D341Med (cell line): Measurements from ENCODE around the gene CEP120.
A peak's percentile ranks its signal among the peaks of the same experiment; 100 is the strongest.
"Not testable (repeated sequence)": the region's sequence is repeated elsewhere in the genome, so short reads cannot be mapped to it uniquely, and the experiment has no call there.

Experiments
- DNase-seq: peaks from one replicate; pipeline ENCODE4 v3.0.0; 2012; ENCODE audit warnings: low spot score

Gene CEP120

GRCh38 chr5:123423278-123424149 is at the start of gene CEP120:
Gene CEP120 (minus strand): TSS chr5:123423403. CDS start chr5:123422998, 405 bp downstream.
- peak; percentile 92 for DNase-seq

GRCh38 chr5:123472150-123472924 is 49.1 kb upstream of the CEP120 start:
- no peak for DNase-seq

DNA sequence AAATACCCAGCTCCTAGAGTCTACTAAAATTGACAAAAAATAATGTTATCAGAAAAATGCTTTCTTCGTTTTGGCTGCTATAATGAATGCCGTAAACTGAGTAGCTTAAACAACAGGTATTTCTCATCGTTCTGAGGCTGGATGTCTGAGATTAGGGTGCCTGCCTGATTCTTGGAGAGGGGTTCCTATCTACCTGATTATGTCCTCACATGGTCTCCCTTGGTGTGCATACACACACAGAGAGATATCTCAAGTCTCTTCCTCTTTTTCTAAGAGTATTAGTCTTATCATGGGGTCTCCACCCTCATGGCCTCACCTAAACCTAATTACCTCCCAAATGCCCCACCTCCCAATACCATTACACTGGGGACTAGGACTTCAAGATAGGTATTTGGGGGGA is 48.2 kb upstream of the CEP120 start:
- no peak for DNase-seq

GRCh38 chr5:123466839-123467238 is 43.6 kb upstream of the CEP120 start:
- DNase-seq: not testable (repeated sequence)

- DNase-seq: no peak
Measured at GRCh38 chr5:123460296-123460729, 37.1 kb upstream of the CEP120 start.

- not testable (repeated sequence) for DNase-seq
Measured at GRCh38 chr5:123458994-123459393, 35.8 kb upstream of the CEP120 start.

- DNase-seq: no peak
Measured at GRCh38 chr5:123456242-123456641, 33.0 kb upstream of the CEP120 start.

DNA sequence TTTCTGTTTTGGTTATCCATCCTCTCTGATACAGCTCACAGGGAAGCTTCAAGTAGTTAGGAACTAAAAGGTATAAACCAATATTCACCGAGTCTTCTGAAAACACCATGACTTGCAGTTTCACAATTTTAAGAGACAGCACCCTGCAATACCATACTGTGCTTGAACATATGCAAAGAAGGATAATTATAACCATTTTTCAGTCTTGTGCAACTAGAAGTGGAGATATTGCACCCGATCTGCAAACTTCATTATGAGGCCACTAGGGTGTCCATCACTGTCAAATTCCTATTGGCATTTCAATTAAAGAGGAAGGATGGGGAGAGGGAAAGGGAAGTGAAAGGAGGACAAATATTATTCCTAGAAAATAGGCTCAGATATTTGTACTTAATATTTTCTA is 32.4 kb upstream of the CEP120 start:
- no peak for DNase-seq

GRCh38 chr5:123455095-123455494 is 31.9 kb upstream of the CEP120 start:
- peak; percentile 50 for DNase-seq

GRCh38 chr5:123454259-123454911 is 31.2 kb upstream of the CEP120 start:
- DNase-seq: peak; percentile 33

DNA sequence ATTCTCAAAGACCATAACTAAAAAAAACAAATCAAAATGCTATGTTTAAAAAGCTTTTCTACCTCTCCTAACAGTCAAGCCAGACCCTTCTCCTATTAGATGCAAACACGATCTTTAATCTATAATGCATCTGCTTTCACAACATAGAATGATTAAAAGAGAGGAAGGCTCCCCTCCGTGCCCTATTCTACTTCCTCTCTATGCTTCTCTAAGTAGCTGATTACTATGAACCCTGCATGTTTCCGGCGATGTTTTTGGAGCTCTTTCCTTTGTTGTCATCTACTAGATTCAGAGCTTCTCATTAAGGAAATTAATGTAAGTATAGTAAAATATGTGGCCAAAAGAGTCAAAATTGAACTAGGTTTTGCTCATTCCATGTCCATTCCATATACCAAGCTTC is 29.2 kb upstream of the CEP120 start:
- no peak for DNase-seq

- DNase-seq: peak; percentile 62
Measured at GRCh38 chr5:123451047-123451446, 27.8 kb upstream of the CEP120 start.

- no peak for DNase-seq
Measured at GRCh38 chr5:123450640-123451039, 27.4 kb upstream of the CEP120 start.

DNA sequence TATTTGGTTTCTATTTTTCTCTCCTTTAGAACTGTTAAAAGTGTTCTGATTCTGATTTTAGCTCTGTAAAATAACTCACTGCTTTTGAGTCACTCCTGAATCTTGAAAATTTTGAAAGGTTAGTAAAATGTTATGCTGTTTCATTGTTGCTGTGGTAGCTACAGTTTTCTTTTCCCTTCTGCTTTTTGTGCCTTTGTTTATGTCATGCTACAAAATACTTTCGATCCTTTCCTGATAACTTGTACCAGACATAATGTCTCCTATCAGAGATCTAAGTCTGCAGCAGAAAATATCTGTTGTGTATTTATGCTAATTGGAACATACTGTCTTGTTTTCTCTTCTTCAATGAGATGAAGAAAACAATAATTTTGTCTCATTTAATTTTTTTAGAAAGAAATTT is 26.9 kb upstream of the CEP120 start:
- no peak for DNase-seq

- DNase-seq: no peak
Measured at GRCh38 chr5:123449424-123449974, 26.3 kb upstream of the CEP120 start.

DNA sequence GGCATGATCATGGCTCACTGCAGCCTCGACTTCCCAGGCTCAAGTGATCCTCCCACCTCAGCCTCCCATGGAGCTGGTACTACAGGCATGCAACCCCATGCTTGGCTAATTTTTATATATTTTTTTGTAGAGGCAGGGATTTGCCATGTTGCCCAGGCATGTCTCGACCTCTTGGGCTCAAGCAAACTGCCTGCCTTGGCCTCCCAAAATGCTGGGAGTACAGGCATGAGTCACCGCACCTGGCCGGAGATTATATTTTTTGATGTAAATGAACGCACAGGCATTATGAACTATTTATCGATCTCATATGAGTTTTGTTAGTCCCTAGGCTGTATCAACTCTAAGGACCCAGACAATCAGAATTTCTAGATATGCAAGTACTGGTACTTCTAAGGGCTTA is 25.5 kb upstream of the CEP120 start:
- no peak for DNase-seq

DNA sequence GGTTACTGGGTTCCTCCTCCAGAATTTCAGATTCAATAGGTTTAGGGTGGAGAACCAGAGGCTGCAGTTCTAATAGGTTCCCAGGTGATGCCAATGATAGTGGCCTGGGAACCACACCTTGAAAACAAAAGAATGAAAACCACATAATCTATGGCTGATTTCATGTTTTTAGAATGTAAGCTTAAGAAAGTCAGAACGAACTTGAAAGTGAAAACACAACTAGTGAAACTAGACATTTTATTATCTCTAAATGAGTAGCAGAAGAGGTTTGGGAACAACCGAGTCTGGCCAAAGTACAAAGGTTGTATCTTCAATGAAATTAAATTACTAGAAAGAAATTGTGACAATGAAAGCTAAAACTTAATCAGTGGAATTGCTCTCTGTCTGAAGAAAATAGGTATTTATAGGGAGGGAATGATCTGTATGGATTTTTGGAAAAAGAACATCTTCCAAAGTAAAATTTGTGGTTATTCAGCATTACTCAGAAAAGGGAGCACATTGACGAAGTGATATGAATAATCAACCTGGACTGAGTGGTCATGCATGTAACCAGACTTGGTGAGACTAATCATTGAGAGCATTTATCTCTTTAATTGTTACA is 24.9 kb upstream of the CEP120 start:
- DNase-seq: no peak

- DNase-seq: no peak
Measured at GRCh38 chr5:123444016-123444415, 20.8 kb upstream of the CEP120 start.

DNA sequence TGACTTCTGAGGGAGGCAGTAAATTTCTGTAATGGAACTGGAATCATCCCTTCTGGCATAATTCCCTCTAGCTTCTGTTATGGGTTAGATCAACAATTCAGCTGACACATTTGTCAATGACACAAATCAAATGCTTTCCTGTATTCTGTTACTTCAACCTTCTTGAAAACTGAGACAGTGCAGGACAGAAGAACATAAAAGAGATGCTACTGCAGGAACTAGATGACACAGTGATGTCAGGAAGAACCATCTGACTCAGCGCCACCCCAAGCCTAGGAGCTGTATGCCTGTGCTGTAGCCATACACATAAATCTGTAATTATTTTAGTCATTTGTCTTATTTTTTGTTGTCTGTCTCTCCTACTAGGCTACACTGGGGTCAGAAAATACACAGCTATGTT is 18.2 kb upstream of the CEP120 start:
- no peak for DNase-seq

DNA sequence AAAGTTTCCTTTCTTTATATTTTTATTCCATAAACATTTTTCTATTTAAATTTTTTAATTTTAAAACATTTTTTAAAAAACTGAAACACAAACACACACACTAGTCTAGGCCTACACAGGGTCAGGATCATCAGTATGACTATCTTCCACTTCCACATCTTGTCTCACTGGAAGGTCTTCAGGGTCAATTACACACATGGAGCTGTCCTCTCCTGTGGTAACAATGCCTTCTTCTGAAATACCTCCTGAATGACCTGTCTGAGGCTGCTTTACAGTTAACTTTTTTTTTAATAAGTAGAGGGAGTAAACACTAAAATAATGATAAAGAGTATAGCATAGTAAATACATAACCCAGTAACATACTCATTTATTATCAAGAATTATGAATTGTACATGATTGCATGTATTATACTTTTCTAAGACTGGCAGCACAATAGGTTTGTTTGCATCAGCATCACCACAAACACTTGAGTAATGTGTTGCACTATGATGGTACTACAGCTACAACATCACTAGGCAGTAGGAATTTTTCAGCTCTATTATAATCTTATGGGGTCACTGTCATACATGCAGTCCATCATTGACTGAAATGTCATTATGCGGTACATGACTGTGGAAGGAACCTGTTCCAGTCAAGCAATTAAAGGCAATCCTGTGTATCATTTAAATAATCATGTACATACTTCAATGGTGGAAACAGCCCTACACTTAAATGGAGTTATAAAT is 17.4 kb upstream of the CEP120 start:
- DNase-seq: no peak

GRCh38 chr5:123439709-123440108 is 16.5 kb upstream of the CEP120 start:
- DNase-seq: no peak
